Nucleus accumbens (tissue), 56 donors: ENCODE results near the gene CCM2.
A peak's percentile ranks its signal among the peaks of the same experiment; 100 is the strongest.

Source experiments
- DNase-seq, 56 donors: peaks; one replicate each; lab custom pipeline; 2025; lab: John Stamatoyannopoulos, UW

Gene CCM2

GRCh38 chr7:45089341-45089891, 89.4 kb downstream of the CCM2 start:
- DNase-seq: peak; percentile 81 to 99 (median 98)

- no peak for DNase-seq
These were observed 92.3 kb downstream of the CCM2 start for GRCh38 chr7:45092100-45092930.

- no peak for DNase-seq
These were observed 92.9 kb downstream of the CCM2 start for GRCh38 chr7:45092931-45093235.

GRCh38 chr7:45098983-45099839, 99.2 kb downstream of the CCM2 start:
- no peak for DNase-seq

DNA sequence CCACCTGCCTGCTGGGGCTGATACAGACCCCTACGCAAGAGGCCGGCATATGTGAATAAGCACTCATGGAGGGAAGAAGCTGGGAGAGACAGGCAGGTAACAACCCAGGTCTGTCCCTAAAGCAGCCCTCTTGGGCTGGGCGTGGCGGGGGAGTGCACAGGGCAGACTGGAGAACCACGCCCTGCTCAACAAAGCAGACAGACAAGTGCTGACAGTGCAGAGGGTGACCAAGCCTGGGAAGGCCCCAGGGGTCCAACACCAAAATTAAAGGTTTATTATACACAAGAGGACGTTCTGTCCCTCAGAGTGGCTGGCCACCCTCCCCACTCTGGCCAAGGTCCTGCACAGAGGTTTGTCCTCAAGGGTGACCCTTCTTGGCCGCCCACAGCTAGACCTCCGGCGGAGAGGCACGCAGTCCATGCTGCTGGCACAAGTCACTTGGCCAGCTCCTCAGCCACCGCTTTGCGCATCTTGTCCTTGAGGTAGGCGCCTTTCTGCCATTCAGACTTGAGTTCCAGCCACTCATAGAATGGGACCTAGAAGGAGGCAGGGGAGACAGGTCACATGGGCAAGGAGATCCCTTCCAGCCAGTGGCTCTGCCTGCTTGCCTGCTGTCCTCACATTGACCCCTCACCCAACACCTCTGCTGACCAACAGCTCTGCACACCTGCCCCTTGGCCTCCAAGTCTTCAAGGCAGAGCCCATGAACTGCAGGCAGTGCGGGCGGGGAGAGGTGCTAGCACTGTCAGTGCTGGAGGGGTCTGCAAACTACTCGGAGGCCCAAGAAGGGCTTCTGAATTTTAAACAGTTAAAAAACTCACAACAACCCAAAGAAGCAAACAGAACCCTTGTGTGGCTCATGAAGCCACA, 100.1 kb downstream of the CCM2 start:
- DNase-seq: no peak

DNA sequence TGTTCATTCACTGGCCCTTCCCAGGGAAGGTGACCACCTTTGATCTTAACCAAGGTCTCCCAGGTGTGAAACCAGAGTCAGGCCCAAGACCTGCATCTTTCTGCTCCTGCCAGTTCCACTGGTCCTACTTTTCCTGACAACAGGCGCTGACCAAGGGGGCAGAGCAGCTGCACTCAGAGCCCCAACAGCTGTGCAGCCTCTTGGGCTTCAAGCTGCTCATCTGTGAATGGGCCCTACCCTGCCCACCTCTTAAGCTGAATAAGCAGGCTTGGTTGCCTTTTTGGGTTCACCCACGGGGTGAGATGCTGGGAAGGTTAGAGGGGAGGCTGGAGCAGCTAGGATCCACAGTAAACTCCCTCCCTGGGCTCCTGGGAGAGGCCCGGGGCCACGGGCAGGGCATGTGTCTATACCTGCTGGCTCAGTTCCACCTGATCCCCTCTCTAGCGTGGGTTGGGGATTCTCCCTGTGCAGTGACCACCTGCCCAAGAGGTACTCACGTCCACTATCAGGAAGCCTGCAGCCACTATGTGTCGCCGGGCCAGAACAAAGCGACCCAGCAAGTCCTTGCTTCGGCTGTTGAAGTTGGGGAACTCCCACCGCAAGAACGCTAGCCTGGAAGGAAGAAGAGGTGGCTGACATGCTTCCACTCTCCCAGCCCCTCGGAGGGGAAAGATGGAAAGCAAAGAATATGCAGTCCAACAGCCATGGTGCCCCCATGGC, 100.9 kb downstream of the CCM2 start:
- no peak for DNase-seq

DNA sequence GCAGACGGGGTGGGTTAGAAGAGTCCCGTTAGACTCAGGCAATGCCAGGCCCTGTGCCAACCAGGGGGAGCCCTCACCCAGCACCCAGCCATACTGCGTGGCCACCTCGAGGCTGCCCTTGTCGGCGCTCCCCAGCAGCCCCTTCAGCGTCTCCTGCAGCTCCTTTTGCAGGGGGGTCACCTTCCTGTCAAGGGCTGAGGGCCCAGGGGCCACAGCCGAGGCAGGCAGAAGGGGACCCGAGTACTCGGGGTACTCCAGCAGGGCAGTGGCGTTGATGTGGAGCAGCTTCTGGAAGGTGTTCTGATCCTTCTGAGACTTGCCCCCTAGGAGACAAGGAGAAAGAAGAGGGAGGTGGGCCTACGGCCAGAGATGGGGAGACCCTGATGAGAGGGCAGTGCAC, 101.7 kb downstream of the CCM2 start:
- no peak for DNase-seq

DNA sequence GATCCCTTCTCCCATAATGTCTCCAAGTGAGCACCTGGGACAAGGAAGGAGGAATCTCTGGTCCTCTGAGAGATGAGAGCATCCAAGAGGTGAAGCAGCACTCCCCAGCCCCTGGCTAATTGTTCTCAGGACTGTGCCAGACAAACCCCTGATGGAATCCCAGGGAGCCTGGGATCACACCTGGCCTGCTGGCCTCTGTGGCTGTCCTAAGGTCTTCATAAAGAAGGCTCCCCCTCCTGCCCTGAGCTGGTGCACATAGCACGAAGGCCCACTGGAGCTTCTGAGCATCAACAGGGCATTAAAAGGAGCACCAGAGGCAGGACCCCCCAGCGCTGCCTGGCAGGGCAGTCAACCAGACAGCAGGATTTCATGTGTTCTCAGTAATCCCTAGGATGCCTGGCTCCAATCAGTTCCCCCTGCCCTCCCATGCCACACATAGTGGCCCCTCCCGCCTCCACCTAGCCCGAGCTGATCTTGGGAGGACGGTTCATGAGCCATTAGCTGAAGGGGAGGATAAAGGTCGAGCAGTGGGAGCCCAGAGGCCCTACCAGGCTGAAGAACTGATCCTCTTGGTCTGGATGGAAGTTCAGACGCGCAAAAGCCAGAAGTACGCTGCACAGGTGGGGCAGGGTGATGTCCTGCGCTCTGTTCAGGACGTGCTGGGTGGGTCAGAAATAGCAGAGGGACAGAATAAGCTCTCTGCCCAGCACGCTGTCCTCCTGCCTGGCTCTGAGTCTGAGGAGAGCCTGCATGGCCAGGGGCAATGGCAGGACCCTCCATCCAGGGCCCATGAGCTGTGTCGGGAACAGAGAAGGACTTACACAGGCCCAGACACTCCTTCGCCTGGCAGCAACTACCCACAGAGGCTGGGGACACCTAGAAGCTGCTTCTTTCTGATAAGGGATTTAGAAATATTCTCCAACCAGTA, 103.0 kb downstream of the CCM2 start:
- no peak for DNase-seq

GRCh38 chr7:45103958-45104843, 104.2 kb downstream of the CCM2 start:
- DNase-seq: no peak

- DNase-seq: no peak
These were observed 105.0 kb downstream of the CCM2 start for GRCh38 chr7:45104844-45105587.

DNA sequence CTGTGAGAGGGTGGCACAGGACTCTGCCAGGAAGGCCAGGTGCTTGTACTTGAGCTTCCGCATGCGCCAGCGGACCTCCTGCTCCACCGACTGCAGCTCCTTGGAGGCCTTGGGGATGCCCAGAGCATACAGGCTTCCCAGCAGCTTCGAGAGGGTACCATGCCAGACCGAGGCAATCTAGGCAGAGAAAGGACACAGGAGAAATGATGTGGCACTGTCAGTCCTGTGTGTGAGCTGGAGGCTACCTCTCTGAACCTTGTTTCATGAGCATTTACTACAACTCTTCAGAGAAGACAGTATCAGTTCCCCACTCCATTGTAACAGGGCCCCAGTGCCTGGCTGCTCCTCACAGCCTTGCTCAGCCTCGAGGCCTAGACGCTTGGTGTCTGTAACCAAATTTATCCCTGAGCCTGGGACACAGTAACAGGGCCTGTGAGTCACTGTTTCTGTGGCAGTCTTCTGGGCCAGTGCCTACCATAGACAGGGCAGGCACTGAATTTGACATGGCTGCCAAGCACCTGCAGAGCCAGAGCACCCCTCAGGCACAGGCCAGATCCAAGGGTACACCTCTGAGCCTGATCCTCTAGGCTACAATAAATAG, 105.7 kb downstream of the CCM2 start:
- DNase-seq: no peak

DNA sequence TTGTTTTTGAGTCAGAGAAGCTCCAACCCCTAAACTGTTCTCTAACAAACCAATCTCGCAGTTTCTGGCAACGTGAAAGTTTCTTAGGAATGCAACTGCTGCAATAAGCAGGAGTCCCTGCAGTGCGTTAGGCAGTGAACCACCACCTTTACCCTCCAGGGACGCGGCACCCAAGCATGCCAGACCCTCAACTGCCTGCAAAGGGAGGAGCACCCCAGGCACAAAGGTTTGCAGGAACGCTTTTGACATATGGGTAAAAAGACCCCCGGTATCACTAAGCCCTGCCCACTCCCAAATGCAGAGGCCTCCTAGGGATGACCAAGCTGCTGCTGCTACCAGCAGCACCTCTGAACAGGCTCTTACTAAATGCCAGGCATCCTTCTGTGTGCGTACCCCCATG, 106.8 kb downstream of the CCM2 start:
- no peak for DNase-seq

DNA sequence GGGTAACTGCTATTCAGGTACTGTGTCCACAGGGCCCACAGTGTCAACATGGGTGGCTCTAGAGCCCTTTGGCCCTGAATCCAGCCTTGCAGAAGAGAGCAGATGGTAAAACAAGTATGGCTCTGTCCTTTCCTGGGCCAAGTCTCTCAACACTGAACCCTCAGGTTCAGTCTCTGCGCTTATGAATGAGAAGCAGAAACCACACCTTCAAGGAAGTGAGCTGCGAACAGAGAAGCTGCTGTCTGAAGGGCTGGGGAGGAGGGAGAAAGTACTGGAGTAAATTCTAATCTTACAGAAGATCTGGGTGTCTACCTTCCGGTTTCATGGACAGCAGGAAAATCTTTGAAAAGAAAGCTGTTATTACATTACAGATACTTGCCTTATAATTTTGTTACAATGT, 107.4 kb downstream of the CCM2 start:
- DNase-seq: no peak

DNA sequence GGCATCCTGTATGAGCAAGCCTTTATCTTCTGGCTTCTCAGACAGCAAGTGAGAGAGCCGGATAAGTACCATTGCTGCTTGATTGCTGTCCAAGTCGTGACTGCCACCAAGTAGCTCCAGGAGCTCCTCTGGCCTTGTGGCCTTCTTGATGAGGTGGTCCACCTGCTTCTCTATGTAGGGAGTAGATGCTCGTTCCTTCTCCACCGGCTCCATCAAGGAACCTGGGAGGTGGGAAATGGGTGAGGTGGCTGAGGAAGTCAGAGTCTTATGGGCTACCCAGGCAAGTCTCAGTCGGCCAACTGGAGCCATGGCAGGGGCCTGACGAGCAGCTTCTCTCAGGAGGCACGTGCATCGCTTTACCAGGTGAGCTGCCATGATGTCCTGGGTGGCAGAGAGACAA, 108.9 kb downstream of the CCM2 start:
- DNase-seq: no peak

GRCh38 chr7:45111298-45112223, 111.6 kb downstream of the CCM2 start, which contains the start of gene TBRG4:
TSS of gene TBRG4 (minus strand) at chr7:45111697. CDS start at chr7:45109237, 2,460 bp downstream.
- DNase-seq: peak; percentile 65 to 98 (median 90)
